Measurements from ENCODE around the gene OR5K4. TPM values are rescaled to one million over a fixed set of nuclear protein-coding genes. Genes with fewer than 3 reads are reported as not detected.
A peak's percentile ranks its signal among the peaks of the same experiment; 100 is the strongest.

Gene OR5K4
- not detected for total RNA-seq
- long read RNA-seq, result 0 reads

- DNase-seq, result no peak
- no peak for ATAC-seq
- intact Hi-C loops (cut with DNase I), result no loop called here
Observed at GRCh38 chr3:98353554-98353953, at the start of gene OR5K4. OR5K4 (plus strand) TSS chr3:98353854; CDS start chr3:98353854, 0 bp downstream.

GRCh38 chr3:98322101-98322500 lies 31.6 kb upstream of the OR5K4 start:
- intact Hi-C loops (cut with DNase I), result no loop called here
- ATAC-seq (no peak), DNase-seq (no peak)

GRCh38 chr3:98322686-98323085 lies 31.0 kb upstream of the OR5K4 start:
- intact Hi-C loops (cut with DNase I), result no loop called here
- ATAC-seq, result no peak
- DNase-seq, result no peak

GRCh38 chr3:98323425-98323824 lies 30.2 kb upstream of the OR5K4 start:
- no peak for DNase-seq
- intact Hi-C loops (cut with DNase I), result no loop called here
- no peak for ATAC-seq

GRCh38 chr3:98325055-98325454 lies 28.6 kb upstream of the OR5K4 start:
- DNase-seq (no peak), ATAC-seq (no peak)
- intact Hi-C loops (cut with DNase I), result loop anchor here in 1 of 2 donors (5.0 kb wide), 1 partner anchor 288 kb away; the partner anchor contains the start of gene GABRR3

GRCh38 chr3:98326105-98326893 lies 27.4 kb upstream of the OR5K4 start:
- DNase-seq, result no peak
- no peak for ATAC-seq
- intact Hi-C loops (cut with DNase I), result loop anchor here in 1 of 2 donors (5.0 kb wide), 1 partner anchor 289 kb away; the partner anchor contains the start of gene GABRR3

GRCh38 chr3:98326945-98327344 lies 26.7 kb upstream of the OR5K4 start:
- ATAC-seq (no peak), DNase-seq (no peak)
- intact Hi-C loops (cut with DNase I), result loop anchor here in 1 of 2 donors (5.0 kb wide), 1 partner anchor 290 kb away; the partner anchor contains the start of gene GABRR3

GRCh38 chr3:98328933-98329332 lies 24.7 kb upstream of the OR5K4 start:
- intact Hi-C loops (cut with DNase I), result loop anchor here (2.0 to 5.0 kb wide), 2 partner anchors 286 to 292 kb away; partner anchors contain the start of gene GABRR3 (in 1 of the 2)
- no peak for ATAC-seq
- DNase-seq, result no peak

- DNase-seq (peak; percentile 31), ATAC-seq (peak; percentile 50 to 51)
- intact Hi-C loops (cut with DNase I), result loop anchor here (2.0 to 5.0 kb wide), 2 partner anchors 287 to 292 kb away; partner anchors contain the start of gene GABRR3 (in 1 of the 2)
Observed at GRCh38 chr3:98329392-98330124, 24.1 kb upstream of the OR5K4 start.

GRCh38 chr3:98331329-98331728 lies 22.3 kb upstream of the OR5K4 start:
- DNase-seq, result no peak
- intact Hi-C loops (cut with DNase I), result no loop called here
- ATAC-seq, result no peak

- intact Hi-C loops (cut with DNase I), result no loop called here
- DNase-seq (no peak), ATAC-seq (no peak)
Observed at GRCh38 chr3:98333989-98334606, 19.6 kb upstream of the OR5K4 start.

GRCh38 chr3:98339031-98339430 lies 14.6 kb upstream of the OR5K4 start:
- intact Hi-C loops (cut with DNase I), result no loop called here
- no peak for DNase-seq
- ATAC-seq, result no peak

GRCh38 chr3:98341758-98342157 lies 11.9 kb upstream of the OR5K4 start:
- intact Hi-C loops (cut with DNase I), result no loop called here
- ATAC-seq (no peak), DNase-seq (no peak)

- DNase-seq (no peak), ATAC-seq (no peak)
- intact Hi-C loops (cut with DNase I), result no loop called here
Observed at GRCh38 chr3:98343647-98344507, 9.8 kb upstream of the OR5K4 start.

GRCh38 chr3:98350082-98350481 lies 3.6 kb upstream of the OR5K4 start:
- ATAC-seq (no peak), DNase-seq (no peak)
- intact Hi-C loops (cut with DNase I), result no loop called here

- no peak for ATAC-seq
- intact Hi-C loops (cut with DNase I), result no loop called here
- no peak for DNase-seq
Observed at GRCh38 chr3:98359250-98359649, 5.6 kb downstream of the OR5K4 start.

GRCh38 chr3:98359993-98360675 lies 6.5 kb downstream of the OR5K4 start:
- DNase-seq, result no peak
- no peak for ATAC-seq
- intact Hi-C loops (cut with DNase I), result no loop called here

- intact Hi-C loops (cut with DNase I), result no loop called here
- ATAC-seq, result no peak
- DNase-seq, result no peak
Observed at GRCh38 chr3:98360681-98361080, 7.0 kb downstream of the OR5K4 start.

All from left cardiac atrium (tissue), 4 donors.